ENCODE data around the gene AGXT.

DNA sequence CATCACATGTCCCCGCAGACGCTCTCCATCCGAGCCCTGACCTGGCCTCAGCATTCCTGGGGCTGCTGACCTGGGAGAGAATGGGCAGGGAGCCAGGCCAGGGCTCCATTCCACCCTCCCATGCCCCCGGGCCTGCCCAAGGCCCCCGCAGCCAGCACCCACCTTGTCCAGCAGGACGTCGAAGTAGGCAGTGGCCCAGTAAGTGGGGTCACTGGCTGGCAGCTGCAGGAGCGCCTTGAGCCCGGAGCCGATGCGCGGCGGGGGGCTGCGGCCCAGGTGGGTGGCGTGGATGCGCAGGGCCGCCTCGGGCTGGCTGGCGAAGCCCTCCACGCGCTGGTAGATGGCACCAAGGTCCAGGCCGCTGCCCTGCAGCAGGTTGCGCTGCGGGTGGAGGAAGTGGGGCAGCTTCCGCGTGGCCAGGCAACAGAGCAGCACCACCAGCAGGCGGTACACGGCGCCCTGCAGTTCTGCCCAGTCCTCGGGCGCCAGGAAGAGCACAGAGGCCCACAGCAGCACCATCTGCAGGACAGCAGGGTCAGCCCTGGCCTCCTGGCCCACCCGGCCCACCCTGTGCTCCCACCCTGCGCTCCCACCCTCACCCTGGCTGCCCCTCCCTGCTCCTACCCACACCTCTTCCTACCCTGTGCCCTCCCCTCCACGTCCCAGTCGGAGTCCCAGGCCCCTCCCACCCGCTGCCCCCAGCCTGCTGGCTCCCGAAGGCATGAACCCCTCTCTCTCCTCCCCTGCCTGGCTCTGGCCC lies 19.7 kb downstream of the AGXT start:
- TF ChIP-seq POLR2A (IDR thresholded peaks at IDR 0.05; ENCODE audit: low read length), result no peak
- TF ChIP-seq GATA1 (IDR thresholded peaks at IDR 0.05; ENCODE audit: low read depth, low read length), result no peak
